K562 (cell line): ENCODE results near the gene PRR5. TPM values are rescaled to one million over a fixed set of nuclear protein-coding genes. Genes with fewer than 3 reads are reported as not detected.

Experiments used
- PURB ChIP-seq: sonication (generic); formaldehyde crosslinking; IDR thresholded peaks from 2 replicates; pipeline ENCODE4 v1.9.0; 2021; ENCODE audit warnings: low read depth, mild to moderate bottlenecking, missing genetic modification reagents
- ZNF551 ChIP-seq: fragments of 250-450 bp; sonication (Bioruptor Pico); IDR thresholded peaks from 2 replicates; pipeline ENCODE4 v1.5.0; 2021; ENCODE audit warnings: mild to moderate bottlenecking, moderate library complexity
- ZNF76 ChIP-seq: fragments of 250-450 bp; sonication (Bioruptor Pico); IDR thresholded peaks from 2 replicates; pipeline ENCODE4 v1.4.0; 2020; ENCODE audit warnings: mild to moderate bottlenecking, moderate library complexity, borderline replicate concordance
- polyA plus RNA-seq, 8 experiments: library from polyadenylated mRNA; depleted of rRNA in 4 of 8; stranded (reverse) in 5 of 8; unstranded in 3 of 8; fragments of >200 nt; fragmentation: Nextera tagmentation in 2 of 8; fragmentation: Illumina TruSeq in 1 of 8; extraction: Ambion mirVana in 2 of 8; extraction: Trizol in 1 of 8; gene quantifications; 2 replicates each; pipeline versions ENCODE4 v1.2.1 to v1.2.3, GENCODE V29; 2011 to 2014; ENCODE audit warnings: inconsistent platforms in 1 of 8, missing spikeins in 1 of 8
- total RNA-seq, 7 experiments: library from RNA; depleted of rRNA in 6 of 7; stranded (reverse); fragments of >200 nt in 6 of 7; fragmentation: Illumina TruSeq in 2 of 7; extraction: Trizol in 2 of 7; gene quantifications; 2 replicates each; pipeline versions ENCODE4 v1.2.1 to v1.2.3, GENCODE V29; 2011 to 2021; ENCODE audit warnings: low replicate concordance in 1 of 7
- TF ChIP-seq, protein P1 (sequence below): fragments of 150-350 bp; conservative IDR thresholded peaks from 2 replicates; pipeline ENCODE4 v1.6.1; 2014; ENCODE audit warnings: low read length
- TF ChIP-seq, protein P2 (sequence below): fragments of 450-650 bp; formaldehyde crosslinking; conservative IDR thresholded peaks from 2 replicates; pipeline ENCODE4 v1.4.0; 2022; ENCODE audit warnings: mild to moderate bottlenecking, missing genetic modification characterization
- TF ChIP-seq, protein P3 (sequence below): fragments of 250-450 bp; sonication (Bioruptor Pico); IDR thresholded peaks from 2 replicates; pipeline ENCODE4 v1.5.0; 2021

The PRR5 gene
- total and polyA plus RNA-seq, 9 of the 15 experiments (the other 6 are each of a cell fraction or from before 2014, with no cell fraction given) = 0.13 to 21.0 (median 7.5) TPM

DNA sequence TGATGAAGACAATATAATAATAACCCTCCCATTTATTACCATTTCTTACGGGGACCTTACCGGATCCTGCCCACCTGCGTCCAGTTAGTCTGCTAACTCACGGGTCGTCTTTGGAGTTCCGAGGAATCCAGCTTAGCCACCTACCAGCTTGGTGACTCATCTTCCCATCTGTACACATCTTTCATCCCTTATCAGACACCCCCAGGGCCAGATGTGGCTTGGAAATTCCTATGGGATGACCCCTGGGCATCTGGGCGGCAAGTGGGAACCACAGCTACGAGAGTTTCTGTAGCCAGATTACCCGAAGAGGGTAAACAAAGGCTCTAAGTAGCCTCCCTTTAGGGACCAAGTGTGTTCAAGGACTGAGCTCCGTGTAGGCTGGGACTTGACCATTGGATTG, 12.8 kb upstream of the PRR5 start (continued):
- TF ChIP-seq, protein P1, sequence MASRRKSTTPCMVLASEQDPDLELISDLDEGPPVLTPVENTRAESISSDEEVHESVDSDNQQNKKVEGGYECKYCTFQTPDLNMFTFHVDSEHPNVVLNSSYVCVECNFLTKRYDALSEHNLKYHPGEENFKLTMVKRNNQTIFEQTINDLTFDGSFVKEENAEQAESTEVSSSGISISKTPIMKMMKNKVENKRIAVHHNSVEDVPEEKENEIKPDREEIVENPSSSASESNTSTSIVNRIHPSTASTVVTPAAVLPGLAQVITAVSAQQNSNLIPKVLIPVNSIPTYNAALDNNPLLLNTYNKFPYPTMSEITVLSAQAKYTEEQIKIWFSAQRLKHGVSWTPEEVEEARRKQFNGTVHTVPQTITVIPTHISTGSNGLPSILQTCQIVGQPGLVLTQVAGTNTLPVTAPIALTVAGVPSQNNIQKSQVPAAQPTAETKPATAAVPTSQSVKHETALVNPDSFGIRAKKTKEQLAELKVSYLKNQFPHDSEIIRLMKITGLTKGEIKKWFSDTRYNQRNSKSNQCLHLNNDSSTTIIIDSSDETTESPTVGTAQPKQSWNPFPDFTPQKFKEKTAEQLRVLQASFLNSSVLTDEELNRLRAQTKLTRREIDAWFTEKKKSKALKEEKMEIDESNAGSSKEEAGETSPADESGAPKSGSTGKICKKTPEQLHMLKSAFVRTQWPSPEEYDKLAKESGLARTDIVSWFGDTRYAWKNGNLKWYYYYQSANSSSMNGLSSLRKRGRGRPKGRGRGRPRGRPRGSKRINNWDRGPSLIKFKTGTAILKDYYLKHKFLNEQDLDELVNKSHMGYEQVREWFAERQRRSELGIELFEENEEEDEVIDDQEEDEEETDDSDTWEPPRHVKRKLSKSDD = no peak
- TF ChIP-seq ZNF76 (CRISPR knock-in tag) (no peak), ZNF551 (no peak), PURB (no peak)
- TF ChIP-seq, protein P2, sequence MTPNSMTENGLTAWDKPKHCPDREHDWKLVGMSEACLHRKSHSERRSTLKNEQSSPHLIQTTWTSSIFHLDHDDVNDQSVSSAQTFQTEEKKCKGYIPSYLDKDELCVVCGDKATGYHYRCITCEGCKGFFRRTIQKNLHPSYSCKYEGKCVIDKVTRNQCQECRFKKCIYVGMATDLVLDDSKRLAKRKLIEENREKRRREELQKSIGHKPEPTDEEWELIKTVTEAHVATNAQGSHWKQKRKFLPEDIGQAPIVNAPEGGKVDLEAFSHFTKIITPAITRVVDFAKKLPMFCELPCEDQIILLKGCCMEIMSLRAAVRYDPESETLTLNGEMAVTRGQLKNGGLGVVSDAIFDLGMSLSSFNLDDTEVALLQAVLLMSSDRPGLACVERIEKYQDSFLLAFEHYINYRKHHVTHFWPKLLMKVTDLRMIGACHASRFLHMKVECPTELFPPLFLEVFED = no peak
- TF ChIP-seq, protein P3, sequence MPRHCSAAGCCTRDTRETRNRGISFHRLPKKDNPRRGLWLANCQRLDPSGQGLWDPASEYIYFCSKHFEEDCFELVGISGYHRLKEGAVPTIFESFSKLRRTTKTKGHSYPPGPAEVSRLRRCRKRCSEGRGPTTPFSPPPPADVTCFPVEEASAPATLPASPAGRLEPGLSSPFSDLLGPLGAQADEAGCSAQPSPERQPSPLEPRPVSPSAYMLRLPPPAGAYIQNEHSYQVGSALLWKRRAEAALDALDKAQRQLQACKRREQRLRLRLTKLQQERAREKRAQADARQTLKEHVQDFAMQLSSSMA (CRISPR knock-in tag) = no peak
